SK-N-SH (cell line): Measurements from ENCODE around the gene TMEM225B. TPM values are rescaled to one million over a fixed set of nuclear protein-coding genes. Genes with fewer than 3 reads are reported as not detected.

ENCODE experiments used
- CTCF ChIA-PET: fragments of 300-600, 350-600 bp; formaldehyde crosslinking; extraction: SDS; loops from one replicate; lab custom pipeline; 2021; lab: Yijun Ruan, JAX
- POLR2A ChIA-PET: fragments of 350-600 bp; sonication (Branson Sonifier 250); formaldehyde crosslinking; extraction: SDS; loops from one replicate; lab custom pipeline; 2020; ENCODE audit warnings: antibody characterized with exemption, inconsistent platforms; lab: Yijun Ruan, JAX
- DNase-seq: peaks from one replicate; pipeline ENCODE4 v3.0.0; 2012
- H2AFZ ChIP-seq: fragments of 200-600 bp; sonication (generic); 2 replicates; pipeline ENCODE4 v1.8.1; 2016; ENCODE audit warnings: antibody characterized with exemption, mild to moderate bottlenecking, low read depth
- H3F3A ChIP-seq: fragments of 200-600 bp; sonication (generic); replicated peaks from 2 replicates; pipeline ENCODE3; 2016; ENCODE audit warnings: antibody characterized with exemption, mild to moderate bottlenecking; ENCODE audit not compliant: insufficient read depth
- H3K27ac ChIP-seq, 2 experiments: fragments of 200-500 bp in 1 of 2; fragments of 200-600 bp in 1 of 2; sonication (Bioruptor generic) in 1 of 2; sonication (generic), shearing (Covaris generic) in 1 of 2; 2 replicates each; pipeline versions ENCODE4 v1.5.1 to v1.6.1; 2014 to 2016; ENCODE audit warnings: low read depth in 2 of 2, inconsistent platforms in 1 of 2, low read length in 1 of 2, mild to moderate bottlenecking in 1 of 2, mixed read lengths in 1 of 2
- H3K27me3 ChIP-seq: fragments of 200-600 bp; sonication (generic), shearing (Covaris generic); 2 replicates; pipeline ENCODE4 v1.6.1; 2016; ENCODE audit warnings: mixed run types; ENCODE audit not compliant: insufficient read depth
- H3K36me3 ChIP-seq, 2 experiments: fragments of 200-500 bp in 1 of 2; fragments of 200-600 bp in 1 of 2; sonication (Bioruptor generic) in 1 of 2; sonication (generic) in 1 of 2; replicated peaks in 1 of 2; 2 replicates each; pipeline versions ENCODE3 to v1.5.1; 2014 to 2016; ENCODE audit warnings: low read length in 1 of 2, mild to moderate bottlenecking in 1 of 2; ENCODE audit not compliant: insufficient read depth in 2 of 2, control insufficient read depth in 1 of 2
- H3K4me1 ChIP-seq, 2 experiments: fragments of 200-500 bp in 1 of 2; fragments of 200-600 bp in 1 of 2; sonication (Bioruptor generic) in 1 of 2; sonication (generic), shearing (Covaris generic) in 1 of 2; 2 replicates each; pipeline versions ENCODE4 v1.5.1 to v1.6.1; 2014 to 2016; ENCODE audit warnings: low read depth in 1 of 2, low read length in 1 of 2, mixed run types in 1 of 2; ENCODE audit not compliant: insufficient read depth in 2 of 2, control insufficient read depth in 1 of 2
- H3K4me2 ChIP-seq: fragments of 200-600 bp; sonication (generic), shearing (Covaris generic); 2 replicates; pipeline ENCODE4 v1.6.1; 2017; ENCODE audit warnings: mixed run types
- H3K4me3 ChIP-seq, 2 experiments: fragments of 200-500 bp in 1 of 2; fragments of 200-600 bp in 1 of 2; sonication (Bioruptor generic) in 1 of 2; sonication (generic), shearing (Covaris generic) in 1 of 2; 2 replicates each; pipeline versions ENCODE4 v1.5.1 to v1.8.1; 2014 to 2016; ENCODE audit warnings: low read depth in 2 of 2, inconsistent platforms in 1 of 2, low read length in 1 of 2, mild to moderate bottlenecking in 1 of 2, mixed read lengths in 1 of 2, moderate library complexity in 1 of 2
- H3K79me2 ChIP-seq: fragments of 200-600 bp; sonication (generic); 2 replicates; pipeline ENCODE4 v1.8.1; 2017; ENCODE audit warnings: mild to moderate bottlenecking; ENCODE audit not compliant: insufficient read depth
- H3K9ac ChIP-seq: fragments of 200-600 bp; sonication (generic); 2 replicates; pipeline ENCODE4 v1.6.1; 2017; ENCODE audit warnings: mixed run types
- H3K9me2 ChIP-seq: fragments of 200-600 bp; sonication (generic); 2 replicates; pipeline ENCODE4 v1.6.1; 2017; ENCODE audit warnings: mixed run types
- H3K9me3 ChIP-seq: fragments of 200-600 bp; sonication (generic); 2 replicates; pipeline ENCODE4 v1.6.1; 2017; ENCODE audit warnings: mixed run types, mild to moderate bottlenecking, moderate library complexity
- H4K20me1 ChIP-seq: fragments of 200-600 bp; sonication (generic); 2 replicates; pipeline ENCODE4 v1.6.1; 2017; ENCODE audit warnings: mild to moderate bottlenecking, mixed run types; ENCODE audit not compliant: insufficient read depth
- CHD2 ChIP-seq: fragments of 150-350 bp; IDR thresholded peaks from 2 replicates; pipeline ENCODE4 v1.6.1; 2018; ENCODE audit warnings: low read length; ENCODE audit not compliant: partially characterized antibody
- EP300 ChIP-seq, 2 experiments: IDR thresholded peaks; 2 replicates each; pipeline versions ENCODE4 v1.4.0 to v1.6.1; 2012; ENCODE audit warnings: borderline replicate concordance in 1 of 2, low read depth in 1 of 2, low read length in 1 of 2
- EZH2phosphoT487 ChIP-seq: fragments of 200-600 bp; sonication (generic); IDR thresholded peaks from 2 replicates; pipeline ENCODE4 v1.6.1; 2017; ENCODE audit warnings: low read depth, mixed run types, mild to moderate bottlenecking, antibody characterized with exemption, moderate library complexity, borderline replicate concordance
- FOXJ3 ChIP-seq: sonication (generic); formaldehyde crosslinking; IDR thresholded peaks from 2 replicates; pipeline ENCODE4 v1.5.1; 2020; ENCODE audit warnings: mild to moderate bottlenecking, missing genetic modification reagents
- GABPA ChIP-seq: IDR thresholded peaks from 2 replicates; pipeline ENCODE4 v1.4.0; 2012; ENCODE audit warnings: low read depth, mild to moderate bottlenecking
- MAX ChIP-seq: IDR thresholded peaks from 2 replicates; pipeline ENCODE4 v1.4.0; 2012; ENCODE audit warnings: low read depth
- MEF2A ChIP-seq: IDR thresholded peaks from 2 replicates; pipeline ENCODE4 v1.4.0; 2012; ENCODE audit warnings: low read depth, borderline replicate concordance
- MXI1 ChIP-seq: IDR thresholded peaks from 2 replicates; pipeline ENCODE4 v1.6.1; 2012; ENCODE audit warnings: mild to moderate bottlenecking, low read depth, low read length, improper control_type of control experiment
- NRF1 ChIP-seq: IDR thresholded peaks from 2 replicates; pipeline ENCODE4 v1.6.1; 2012; ENCODE audit warnings: low read depth, mild to moderate bottlenecking, low read length
- POLR2AphosphoS5 ChIP-seq: IDR thresholded peaks from 2 replicates; pipeline ENCODE4 v1.6.1; 2012; ENCODE audit warnings: low read depth, low read length
- RCOR1 ChIP-seq: fragments of 150-350 bp; IDR thresholded peaks from 2 replicates; pipeline ENCODE4 v1.6.1; 2017; ENCODE audit warnings: antibody characterized with exemption, low read length
- REST ChIP-seq: IDR thresholded peaks from 2 replicates; pipeline ENCODE4 v1.6.1; 2012; ENCODE audit warnings: mild to moderate bottlenecking, low read depth, low read length, moderate library complexity
- RFX5 ChIP-seq: IDR thresholded peaks from 2 replicates; pipeline ENCODE4 v1.6.1; 2012; ENCODE audit warnings: mild to moderate bottlenecking, improper control_type of control experiment, low read length
- SIN3A ChIP-seq: IDR thresholded peaks from 2 replicates; pipeline ENCODE4 v1.6.1; 2012; ENCODE audit warnings: low read depth, mild to moderate bottlenecking, low read length, moderate library complexity, borderline replicate concordance
- TCF12 ChIP-seq: IDR thresholded peaks from 2 replicates; pipeline ENCODE4 v1.4.0; 2012
- USF2 ChIP-seq: fragments of 150-350 bp; IDR thresholded peaks from 2 replicates; pipeline ENCODE4 v1.6.1; 2017; ENCODE audit warnings: antibody characterized with exemption, low read length, low read depth, borderline replicate concordance
- YY1 ChIP-seq: IDR thresholded peaks from 2 replicates; pipeline ENCODE4 v1.4.0; 2012; ENCODE audit warnings: low read depth, mild to moderate bottlenecking
- WGBS: methylation state at CpG from one replicate; pipeline ENCODE4 v1.1.6; 2017; ENCODE audit warnings: low lambda C conversion rate; 5-methylcytosine and 5-hydroxymethylcytosine counted together
- polyA plus RNA-seq, 3 experiments: library from polyadenylated mRNA; depleted of rRNA; stranded (reverse); fragments of >200 nt; gene quantifications; 2 replicates each; pipeline ENCODE4 v1.2.3, GENCODE V29; 2012
- TF ChIP-seq, protein P1 (sequence below): fragments of 200-600 bp; sonication (generic); IDR thresholded peaks from 2 replicates; pipeline ENCODE4 v1.6.1; 2017; ENCODE audit warnings: antibody characterized with exemption, mild to moderate bottlenecking, moderate library complexity
- TF ChIP-seq, protein P2 (sequence below): fragments of 150-350 bp; IDR thresholded peaks from 2 replicates; pipeline ENCODE4 v1.6.1; 2016; ENCODE audit warnings: mild to moderate bottlenecking, low read depth, low read length

TMEM225B gene
- polyA plus RNA-seq, 1 of the 3 experiments (the other 2 are of a cell fraction), result 1.5 TPM

DNA sequence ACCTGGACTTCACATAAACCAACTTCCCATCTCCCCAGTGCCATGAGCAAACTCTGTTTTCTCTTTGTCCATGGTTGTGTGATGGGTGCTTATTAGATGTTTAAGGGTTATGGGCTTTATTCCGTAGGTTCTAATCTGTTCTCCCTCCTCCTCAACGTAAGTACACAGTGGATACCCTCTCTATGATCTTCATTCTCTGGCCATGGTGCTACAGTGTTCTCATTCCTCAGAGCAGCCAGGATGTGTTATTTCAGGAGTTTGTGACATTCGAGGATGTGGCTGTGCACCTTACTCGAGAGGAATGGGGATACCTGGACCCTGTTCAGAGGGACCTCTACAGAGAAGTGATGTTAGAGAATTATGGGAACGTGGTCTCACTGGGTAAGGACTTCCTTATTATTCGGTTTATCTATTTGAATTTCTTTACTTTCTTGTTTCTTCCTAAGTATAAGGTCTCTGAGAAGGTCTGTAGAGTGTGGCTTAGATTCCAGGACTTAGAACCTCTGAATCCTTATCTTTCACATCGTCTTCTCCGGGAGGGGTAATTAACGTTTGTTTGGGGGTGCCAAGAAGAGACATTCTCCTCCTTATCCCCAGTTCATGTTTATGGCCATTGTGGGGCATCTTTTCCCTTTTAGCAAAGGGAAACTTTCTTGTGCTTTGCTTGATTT is 35.8 kb upstream of the TMEM225B start:
- Histone ChIP-seq H3F3A (peaks cover 69% of the 10 kb centered on the region), H3K36me3 (peaks cover 55 to 63% of the 10 kb centered on the region in 2 experiments)
- 62% methylated on average over 9 of the region's 9 CpGs for WGBS
- TF ChIP-seq REST, result peak; percentile 56; the same call in 1 of the 2 replicates
- no peak for TF ChIP-seq GABPA
- TF ChIP-seq, all 33 proteins: peak for 1
- Histone ChIP-seq H3K79me2 (peaks cover 82% of the 10 kb centered on the region), H3K27me3 (no peaks in the 10 kb centered on the region), H3K4me2 (peak overlapping the region; percentile 89), H3K9ac (peak overlapping the region; percentile 64), H3K9me2 (no peaks in the 10 kb centered on the region), H2AFZ (no peak overlapping the region), H4K20me1 (0 out of 2 replicates have a peak, but pooled peaks cover 5% of the 10 kb centered on the region), H3K27ac (peak overlapping the region; percentile 58 to 99), H3K9me3 (no peaks in the 10 kb centered on the region), H3K4me1 (peaks cover 16 to 29% of the 10 kb centered on the region in 2 experiments), H3K4me3 (no peak overlapping the region)
- CTCF ChIA-PET, result no interaction called here
- POLR2A ChIA-PET, result no interaction called here
- DNase-seq, result no peak

DNA sequence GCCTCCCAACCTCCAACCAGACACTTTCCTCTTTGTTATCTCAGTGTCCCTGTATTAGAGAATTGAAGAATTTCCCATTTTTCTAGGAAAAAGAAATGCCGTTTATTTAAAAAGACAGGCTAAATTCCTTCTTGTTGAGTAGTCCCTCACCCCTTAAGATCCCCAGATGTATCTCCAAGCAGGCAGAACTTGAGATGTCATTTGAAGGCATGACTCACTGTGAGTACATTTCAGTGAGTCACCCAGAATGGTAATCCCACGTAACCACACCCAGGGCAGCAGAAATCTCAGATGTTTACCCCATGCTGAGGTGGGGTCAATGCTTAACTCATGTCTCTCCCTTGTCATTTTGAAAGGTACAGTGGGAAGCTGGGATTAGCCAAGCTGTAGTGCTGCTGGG is 35.2 kb upstream of the TMEM225B start:
- Histone ChIP-seq H3K4me2 (peak overlapping the region; percentile 89), H3K79me2 (peaks cover 82% of the 10 kb centered on the region), H3K4me3 (no peak overlapping the region), H3K9me2 (no peaks in the 10 kb centered on the region), H2AFZ (no peak overlapping the region), H3K36me3 (peaks cover 55 to 69% of the 10 kb centered on the region in 2 experiments), H3K27me3 (no peaks in the 10 kb centered on the region), H4K20me1 (0 out of 2 replicates have a peak, but pooled peaks cover 5% of the 10 kb centered on the region), H3K9me3 (no peaks in the 10 kb centered on the region), H3F3A (peaks cover 64% of the 10 kb centered on the region), H3K9ac (peak overlapping the region; percentile 64), H3K27ac (peak overlapping the region; percentile 58 to 99), H3K4me1 (peaks cover 13 to 29% of the 10 kb centered on the region in 2 experiments; a peak in 3 of 4 replicates)
- POLR2A ChIA-PET, result no interaction called here
- DNase-seq, result no peak
- WGBS, result 11% methylated on average over 2 of the region's 2 CpGs
- CTCF ChIA-PET, result no interaction called here
- TF ChIP-seq MEF2A (peak; percentile 56; the same call in 1 of the 2 replicates), MXI1 (no peak), EZH2phosphoT487 (no peak), SIN3A (peak; percentile 94), YY1 (0 out of 2 replicates have a peak, but pooled peaks have one; percentile 19), NRF1 (no peak), POLR2AphosphoS5 (peak; percentile 91), RFX5 (no peak), RCOR1 (peak; percentile 39; the same call in 1 of the 2 replicates), TCF12 (peak; percentile 98), USF2 (no peak), FOXJ3 (CRISPR knock-in tag) (no peak), EP300 (IDR thresholded peaks at IDR 0.05; ENCODE audit: borderline replicate concordance in 1 of 2, low read depth in 1 of 2, low read length in 1 of 2) (peak; percentile 69 to 95), MAX (peak; percentile 90), CHD2 (no peak)
- TF ChIP-seq, protein P1, sequence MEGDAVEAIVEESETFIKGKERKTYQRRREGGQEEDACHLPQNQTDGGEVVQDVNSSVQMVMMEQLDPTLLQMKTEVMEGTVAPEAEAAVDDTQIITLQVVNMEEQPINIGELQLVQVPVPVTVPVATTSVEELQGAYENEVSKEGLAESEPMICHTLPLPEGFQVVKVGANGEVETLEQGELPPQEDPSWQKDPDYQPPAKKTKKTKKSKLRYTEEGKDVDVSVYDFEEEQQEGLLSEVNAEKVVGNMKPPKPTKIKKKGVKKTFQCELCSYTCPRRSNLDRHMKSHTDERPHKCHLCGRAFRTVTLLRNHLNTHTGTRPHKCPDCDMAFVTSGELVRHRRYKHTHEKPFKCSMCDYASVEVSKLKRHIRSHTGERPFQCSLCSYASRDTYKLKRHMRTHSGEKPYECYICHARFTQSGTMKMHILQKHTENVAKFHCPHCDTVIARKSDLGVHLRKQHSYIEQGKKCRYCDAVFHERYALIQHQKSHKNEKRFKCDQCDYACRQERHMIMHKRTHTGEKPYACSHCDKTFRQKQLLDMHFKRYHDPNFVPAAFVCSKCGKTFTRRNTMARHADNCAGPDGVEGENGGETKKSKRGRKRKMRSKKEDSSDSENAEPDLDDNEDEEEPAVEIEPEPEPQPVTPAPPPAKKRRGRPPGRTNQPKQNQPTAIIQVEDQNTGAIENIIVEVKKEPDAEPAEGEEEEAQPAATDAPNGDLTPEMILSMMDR, result no peak
- TF ChIP-seq, protein P2, sequence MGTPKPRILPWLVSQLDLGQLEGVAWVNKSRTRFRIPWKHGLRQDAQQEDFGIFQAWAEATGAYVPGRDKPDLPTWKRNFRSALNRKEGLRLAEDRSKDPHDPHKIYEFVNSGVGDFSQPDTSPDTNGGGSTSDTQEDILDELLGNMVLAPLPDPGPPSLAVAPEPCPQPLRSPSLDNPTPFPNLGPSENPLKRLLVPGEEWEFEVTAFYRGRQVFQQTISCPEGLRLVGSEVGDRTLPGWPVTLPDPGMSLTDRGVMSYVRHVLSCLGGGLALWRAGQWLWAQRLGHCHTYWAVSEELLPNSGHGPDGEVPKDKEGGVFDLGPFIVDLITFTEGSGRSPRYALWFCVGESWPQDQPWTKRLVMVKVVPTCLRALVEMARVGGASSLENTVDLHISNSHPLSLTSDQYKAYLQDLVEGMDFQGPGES, result no peak
